IMR-90 (cell line): ENCODE data around the gene SHROOM3. TPM values are rescaled to one million over a fixed set of nuclear protein-coding genes. Genes with fewer than 3 reads are reported as not detected.

Experiments
- BHLHE40 ChIP-seq: fragments of 150-350 bp; IDR thresholded peaks from 2 replicates; pipeline ENCODE4 v1.6.1; 2016; ENCODE audit warnings: mild to moderate bottlenecking, low read depth, low read length
- FOS ChIP-seq: fragments of 150-350 bp; IDR thresholded peaks from 2 replicates; pipeline ENCODE4 v1.6.1; 2016; ENCODE audit warnings: low read depth, low read length
- MAZ ChIP-seq: IDR thresholded peaks from 2 replicates; pipeline ENCODE4 v1.6.1; 2012; ENCODE audit warnings: low read depth, mild to moderate bottlenecking, low read length, improper control_type of control experiment, moderate library complexity, borderline replicate concordance
- MXI1 ChIP-seq: IDR thresholded peaks from 2 replicates; pipeline ENCODE4 v1.6.1; 2012; ENCODE audit warnings: low read depth, mild to moderate bottlenecking, low read length, moderate library complexity, borderline replicate concordance
- POLR2A ChIP-seq: IDR thresholded peaks from 2 replicates; pipeline ENCODE4 v1.6.1; 2012; ENCODE audit warnings: mild to moderate bottlenecking, low read depth, low read length
- RAD21 ChIP-seq: IDR thresholded peaks from 2 replicates; pipeline ENCODE4 v1.6.1; 2012; ENCODE audit warnings: low read length, improper control_type of control experiment
- RCOR1 ChIP-seq: IDR thresholded peaks from 2 replicates; pipeline ENCODE4 v1.6.1; 2012; ENCODE audit warnings: mild to moderate bottlenecking, low read length, improper control_type of control experiment; ENCODE audit not compliant: insufficient replicate concordance
- SMC3 ChIP-seq: fragments of 150-350 bp; IDR thresholded peaks from 2 replicates; pipeline ENCODE4 v1.6.1; 2016; ENCODE audit warnings: low read depth, mild to moderate bottlenecking, antibody characterized with exemption, low read length, moderate library complexity
- polyA plus RNA-seq, 3 experiments: library from polyadenylated mRNA; depleted of rRNA; stranded (reverse); fragments of >200 nt; gene quantifications; 2 replicates each; pipeline ENCODE4 v1.2.3, GENCODE V29; 2012; ENCODE audit warnings: low replicate concordance in 1 of 3
- total RNA-seq: library from RNA; depleted of rRNA; stranded (reverse); fragments of >200 nt; gene quantifications from 2 replicates; pipeline ENCODE4 v1.2.3, GENCODE V29; 2012

The SHROOM3 gene
- total and polyA plus RNA-seq, 2 of the 4 experiments (the other 2 are of a cell fraction), result 10.8 to 19.5 TPM

GRCh38 chr4:76559236-76560071 is 124.4 kb downstream of the SHROOM3 start (continued):
- no peak for TF ChIP-seq POLR2A
- no peak for TF ChIP-seq MAZ
- TF ChIP-seq SMC3, result no peak
- TF ChIP-seq RAD21, result no peak
- TF ChIP-seq FOS, result no peak
- no peak for TF ChIP-seq BHLHE40
- TF ChIP-seq MXI1, result no peak
- TF ChIP-seq RCOR1, result no peak
